ENCODE results near the gene MAP2K2. TPM values are rescaled to one million over a fixed set of nuclear protein-coding genes. Genes with fewer than 3 reads are reported as not detected.

Gene MAP2K2
- total RNA-seq, 1 donor from 2014 or later, result 123 TPM

- no peak for DNase-seq (ENCODE audit: low read depth)
- TF ChIP-seq, protein P1, sequence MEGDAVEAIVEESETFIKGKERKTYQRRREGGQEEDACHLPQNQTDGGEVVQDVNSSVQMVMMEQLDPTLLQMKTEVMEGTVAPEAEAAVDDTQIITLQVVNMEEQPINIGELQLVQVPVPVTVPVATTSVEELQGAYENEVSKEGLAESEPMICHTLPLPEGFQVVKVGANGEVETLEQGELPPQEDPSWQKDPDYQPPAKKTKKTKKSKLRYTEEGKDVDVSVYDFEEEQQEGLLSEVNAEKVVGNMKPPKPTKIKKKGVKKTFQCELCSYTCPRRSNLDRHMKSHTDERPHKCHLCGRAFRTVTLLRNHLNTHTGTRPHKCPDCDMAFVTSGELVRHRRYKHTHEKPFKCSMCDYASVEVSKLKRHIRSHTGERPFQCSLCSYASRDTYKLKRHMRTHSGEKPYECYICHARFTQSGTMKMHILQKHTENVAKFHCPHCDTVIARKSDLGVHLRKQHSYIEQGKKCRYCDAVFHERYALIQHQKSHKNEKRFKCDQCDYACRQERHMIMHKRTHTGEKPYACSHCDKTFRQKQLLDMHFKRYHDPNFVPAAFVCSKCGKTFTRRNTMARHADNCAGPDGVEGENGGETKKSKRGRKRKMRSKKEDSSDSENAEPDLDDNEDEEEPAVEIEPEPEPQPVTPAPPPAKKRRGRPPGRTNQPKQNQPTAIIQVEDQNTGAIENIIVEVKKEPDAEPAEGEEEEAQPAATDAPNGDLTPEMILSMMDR (conservative IDR thresholded peaks at IDR 0.05; ENCODE audit: low read depth, low read length), result no peak
- H3K4me3 ChIP-seq (ENCODE audit: low read depth, low read length), result no peak overlapping the region
Measured at GRCh38 chr19:4090356-4091220, 33.3 kb downstream of the MAP2K2 start.

GRCh38 chr19:4089946-4090345 lies 34.0 kb downstream of the MAP2K2 start:
- no peak for DNase-seq (ENCODE audit: low read depth)
- H3K4me3 ChIP-seq (ENCODE audit: low read depth, low read length), result no peak overlapping the region
- TF ChIP-seq, protein P1 (conservative IDR thresholded peaks at IDR 0.05; ENCODE audit: low read depth, low read length), result no peak

DNA sequence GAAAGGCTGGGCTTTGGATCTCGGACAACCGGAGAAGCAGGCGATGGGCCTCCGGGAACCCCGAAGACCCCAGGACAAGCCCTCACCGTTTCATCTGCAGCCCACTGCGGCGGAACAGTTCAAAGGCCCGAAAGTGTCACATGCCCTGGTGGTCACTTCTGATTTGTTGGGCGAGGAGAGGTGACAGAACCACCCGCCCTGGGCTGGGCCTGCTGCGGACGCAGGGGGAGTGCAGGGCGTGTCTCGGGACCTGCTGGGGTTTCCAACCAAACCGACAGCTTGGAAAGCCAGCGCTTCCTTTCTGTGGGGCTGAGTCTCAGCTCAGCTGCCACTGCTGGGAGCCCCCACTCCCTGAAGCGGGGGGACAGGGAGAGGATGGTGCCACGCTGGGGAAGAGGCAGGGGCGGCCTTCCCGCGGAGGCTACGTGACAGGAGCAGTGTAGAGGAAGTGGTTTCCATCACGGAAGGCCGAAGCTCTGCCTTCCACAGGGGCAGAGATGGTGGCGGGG lies 34.5 kb downstream of the MAP2K2 start:
- no peak for DNase-seq (ENCODE audit: low read depth)
- TF ChIP-seq, protein P1 (conservative IDR thresholded peaks at IDR 0.05; ENCODE audit: low read depth, low read length), result no peak

GRCh38 chr19:4088975-4089374 lies 34.9 kb downstream of the MAP2K2 start:
- H3K4me3 ChIP-seq (ENCODE audit: low read depth, low read length), result no peak overlapping the region
- DNase-seq (ENCODE audit: low read depth), result no peak
- TF ChIP-seq, protein P1 (conservative IDR thresholded peaks at IDR 0.05; ENCODE audit: low read depth, low read length), result no peak

More for the DNA sequence above, 34.5 kb downstream of the MAP2K2 start:
- no peak overlapping the region for H3K4me3 ChIP-seq (ENCODE audit: low read depth, low read length)

DNA sequence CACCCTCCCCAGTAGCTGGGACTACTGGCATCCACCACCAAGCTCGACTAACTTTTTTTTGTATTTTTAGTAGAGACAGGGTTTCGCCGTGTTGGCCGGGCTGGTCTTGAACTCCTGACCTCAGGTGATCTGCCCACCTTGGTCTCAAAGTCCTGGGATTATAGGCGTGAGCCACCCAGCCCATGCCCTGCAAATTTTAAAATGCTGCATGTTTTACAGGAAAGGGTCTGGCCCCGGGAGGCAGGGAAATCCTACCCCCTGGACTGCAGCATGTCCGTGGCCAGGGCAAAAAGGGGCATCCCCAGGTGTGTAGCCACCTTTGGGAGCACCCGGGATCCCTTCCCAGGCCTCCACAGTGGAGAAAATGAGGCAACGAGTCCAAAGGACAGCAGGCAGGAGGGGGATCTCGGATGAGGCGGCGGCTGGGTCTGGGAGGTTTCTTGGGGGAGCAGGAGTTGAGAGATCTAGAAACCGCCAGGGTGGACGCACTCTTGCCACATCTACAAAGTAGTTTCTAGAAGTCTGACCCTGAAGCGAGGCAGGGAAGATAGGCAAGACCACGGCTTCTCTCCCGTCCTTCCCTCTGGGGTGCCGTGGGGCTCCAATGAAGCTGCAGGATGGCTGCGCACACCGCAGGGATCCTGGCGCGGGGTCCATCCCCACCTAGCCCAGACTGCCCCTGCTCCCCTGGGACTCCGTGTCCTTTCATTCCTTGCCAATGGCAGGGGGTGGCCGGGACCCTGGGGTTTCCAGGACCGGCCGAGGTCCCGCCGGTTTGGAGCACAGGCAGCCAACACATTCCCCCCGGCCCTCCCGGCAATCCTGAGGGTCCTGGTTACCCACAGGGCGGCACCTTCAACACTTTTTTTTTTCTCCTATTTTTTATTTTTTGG lies 35.9 kb downstream of the MAP2K2 start:
- TF ChIP-seq, protein P1 (conservative IDR thresholded peaks at IDR 0.05; ENCODE audit: low read depth, low read length), result no peak
- DNase-seq (ENCODE audit: low read depth), result no peak
- H3K4me3 ChIP-seq (ENCODE audit: low read depth, low read length), result no peak overlapping the region

GRCh38 chr19:4086411-4086867 lies 37.5 kb downstream of the MAP2K2 start:
- no peak overlapping the region for H3K4me3 ChIP-seq (ENCODE audit: low read depth, low read length)
- TF ChIP-seq, protein P1 (conservative IDR thresholded peaks at IDR 0.05; ENCODE audit: low read depth, low read length), result no peak
- no peak for DNase-seq (ENCODE audit: low read depth)

Measured in epithelial cell of proximal tubule (primary cell).